ENCODE measurements around the gene SLC51B.

The SLC51B gene

GRCh38 chr15:65101891-65102708 is 56.9 kb downstream of the SLC51B start:
- no peak for DNase-seq

- no peak for DNase-seq
Measured at GRCh38 chr15:65102912-65103311, 57.7 kb downstream of the SLC51B start.

Measured in NCI-H1105 treated with DMSO at 0.1 percent for 48 hours (cell line).